Measurements from ENCODE around the gene CTH.

- TF ChIP-seq CTCF (IDR thresholded peaks at IDR 0.05; ENCODE audit: low read depth, low read length) (no peak), POLR2A (IDR thresholded peaks at IDR 0.05; ENCODE audit: extremely low read depth, insufficient read length) (no peak), MAX (IDR thresholded peaks at IDR 0.05; ENCODE audit: low read depth, low read length) (no peak)
These were observed 31.4 kb downstream of the CTH start for GRCh38 chr1:70442490-70442889.
